ENCODE data around the gene PRKAG1. TPM values are rescaled to one million over a fixed set of nuclear protein-coding genes. Genes with fewer than 3 reads are reported as not detected.
A peak's percentile ranks its signal among the peaks of the same experiment; 100 is the strongest.
"Not testable (repeated sequence)": the region's sequence is repeated elsewhere in the genome, so short reads cannot be mapped to it uniquely, and the experiment has no call there.

The PRKAG1 gene
- total RNA-seq: 10 to 100 TPM; 49.5 to 91.6 (median 70.6) TPM
- polyA plus RNA-seq: 100 to 1,000 TPM in 1 of 3 donors, 10 to 100 TPM in 2; 67.5 to 105 (median 86.5) TPM
- long read RNA-seq, donor 1, transcript PRKAG1-206 (12 exons, 1,699 nt): major isoform, 11 of 17 reads
- long read RNA-seq, donor 1, partial matches to known transcripts: 2 of 17 reads
- long read RNA-seq, donor 1, other reads (novel, unspliced or antisense): 4 of 17 reads
- long read RNA-seq, donor 2, transcript PRKAG1-205 (11 exons, 1,531 nt): minor isoform, 10 of 67 reads
- long read RNA-seq, donor 2, transcript PRKAG1-206 (12 exons, 1,699 nt): major isoform, 33 of 67 reads
- long read RNA-seq, donor 2, partial matches to known transcripts: 7 of 67 reads
- long read RNA-seq, donor 2, other reads (novel, unspliced or antisense): 15 of 67 reads

DNA sequence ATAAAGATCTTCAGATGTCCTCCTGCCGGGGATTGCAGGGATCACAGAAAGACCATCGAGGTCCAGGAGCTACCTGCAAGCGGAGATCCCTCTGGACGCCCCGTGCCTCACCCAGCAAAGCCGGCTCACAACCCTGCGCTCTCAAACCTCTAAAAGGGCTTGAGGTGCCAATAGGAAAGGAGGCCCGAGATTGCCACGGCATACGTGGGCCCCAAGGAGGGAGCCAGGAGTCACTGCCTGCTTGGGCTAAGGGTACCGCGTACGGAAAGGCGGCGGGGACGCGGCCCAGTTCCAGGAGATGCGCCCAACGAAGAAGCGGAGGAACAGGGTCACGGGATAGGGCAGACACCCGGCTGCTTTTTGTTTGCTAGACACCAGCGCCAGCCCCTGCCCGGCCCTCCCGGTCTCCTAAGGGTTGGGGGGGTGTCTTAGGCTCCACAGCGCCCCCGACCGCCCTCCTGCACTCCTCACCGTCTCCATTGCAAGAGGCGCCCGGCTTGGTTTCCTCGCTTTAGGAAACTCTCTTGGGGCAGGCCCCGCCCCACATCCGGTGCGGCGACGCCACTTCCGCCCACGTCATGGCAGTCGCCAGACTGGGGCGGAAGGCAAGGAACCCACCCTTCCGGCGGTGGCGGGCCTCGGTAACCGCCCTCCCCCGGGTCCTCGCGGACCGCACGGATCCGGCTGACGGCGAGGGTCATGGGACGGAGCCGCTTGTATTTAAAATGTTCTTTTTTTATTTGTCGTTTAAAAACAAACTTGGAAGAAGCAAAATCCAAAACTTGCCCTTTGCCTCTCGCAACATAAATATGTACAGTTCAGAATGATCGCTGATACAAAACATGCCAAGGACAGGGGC, at the start of gene PRKAG1:
Gene PRKAG1 (minus strand): TSS at position 516 of the 859 bp plus-strand sequence. CDS start 36 bp downstream, at position 480.
- Histone ChIP-seq H3K27me3 (ENCODE audit: insufficient read depth in 3 of 3, low read length in 2 of 3) (no peaks in the 10 kb centered on the region), H3K4me3 (peak within 1 kb of the TSS; percentile 88), H3K4me1 (peaks cover 36% of the 10 kb centered on the region), H3K27ac (peak within 1 kb of the TSS; percentile 96), H3K36me3 (ENCODE audit: insufficient read depth in 1 of 2, low read depth in 1 of 2) (peaks cover 5 to 31% of the 10 kb centered on the region in 2 donors), H3K9me3 (no peaks in the 10 kb centered on the region)
- TF ChIP-seq, protein P1, sequence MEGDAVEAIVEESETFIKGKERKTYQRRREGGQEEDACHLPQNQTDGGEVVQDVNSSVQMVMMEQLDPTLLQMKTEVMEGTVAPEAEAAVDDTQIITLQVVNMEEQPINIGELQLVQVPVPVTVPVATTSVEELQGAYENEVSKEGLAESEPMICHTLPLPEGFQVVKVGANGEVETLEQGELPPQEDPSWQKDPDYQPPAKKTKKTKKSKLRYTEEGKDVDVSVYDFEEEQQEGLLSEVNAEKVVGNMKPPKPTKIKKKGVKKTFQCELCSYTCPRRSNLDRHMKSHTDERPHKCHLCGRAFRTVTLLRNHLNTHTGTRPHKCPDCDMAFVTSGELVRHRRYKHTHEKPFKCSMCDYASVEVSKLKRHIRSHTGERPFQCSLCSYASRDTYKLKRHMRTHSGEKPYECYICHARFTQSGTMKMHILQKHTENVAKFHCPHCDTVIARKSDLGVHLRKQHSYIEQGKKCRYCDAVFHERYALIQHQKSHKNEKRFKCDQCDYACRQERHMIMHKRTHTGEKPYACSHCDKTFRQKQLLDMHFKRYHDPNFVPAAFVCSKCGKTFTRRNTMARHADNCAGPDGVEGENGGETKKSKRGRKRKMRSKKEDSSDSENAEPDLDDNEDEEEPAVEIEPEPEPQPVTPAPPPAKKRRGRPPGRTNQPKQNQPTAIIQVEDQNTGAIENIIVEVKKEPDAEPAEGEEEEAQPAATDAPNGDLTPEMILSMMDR (IDR thresholded peaks at IDR 0.05): peak; percentile 42
- DNase-seq (peak; percentile 96 to 98), ATAC-seq (peak; percentile 89 to 93 (median 90))
- WGBS, 3 donors: 0% methylated on average over 57 to 59 of the region's 59 CpGs
- intact Hi-C loops (cut with DNase I): no loop called here

DNA sequence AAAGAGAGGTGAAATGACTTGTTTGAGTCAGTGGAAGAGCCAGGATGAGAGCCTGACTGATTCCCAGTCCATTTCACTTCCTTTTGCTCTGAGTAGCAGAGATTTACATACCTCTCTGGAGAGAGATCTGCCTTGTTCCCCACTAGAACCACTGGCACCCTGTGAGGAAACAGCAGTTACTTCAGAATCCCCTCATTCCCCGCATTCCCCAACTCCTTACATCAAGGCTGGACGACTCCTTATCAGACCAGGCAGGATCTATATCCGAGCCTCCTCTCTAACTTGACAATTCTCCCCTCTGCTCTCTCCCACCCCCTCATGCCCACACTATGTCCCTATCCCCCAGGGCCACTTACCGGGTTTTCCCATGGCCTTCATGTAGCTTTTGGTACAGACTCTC, 47.5 kb upstream of the PRKAG1 start:
- H3K27ac ChIP-seq: no peak overlapping the region
- no peaks in the 10 kb centered on the region for H3K9me3 ChIP-seq
- H3K36me3 ChIP-seq (ENCODE audit: insufficient read depth in 1 of 2, low read depth in 1 of 2): no peaks in the 10 kb centered on the region
- intact Hi-C loops (cut with DNase I): loop anchor here in 1 of 2 donors (10.0 kb wide), 1 partner anchor 169 kb away; no protein-coding TSS in a partner anchor
- no peak for DNase-seq
- WGBS, 3 donors: 76 to 80% (median 77%) methylated on average over 4 of the region's 4 CpGs
- TF ChIP-seq, protein P1 (IDR thresholded peaks at IDR 0.05): no peak
- H3K4me1 ChIP-seq: peaks cover 14% of the 10 kb centered on the region
- ATAC-seq: no peak
- no peak overlapping the region for H3K4me3 ChIP-seq
- H3K27me3 ChIP-seq (ENCODE audit: insufficient read depth in 3 of 3, low read length in 2 of 3): no peaks in the 10 kb centered on the region

DNA sequence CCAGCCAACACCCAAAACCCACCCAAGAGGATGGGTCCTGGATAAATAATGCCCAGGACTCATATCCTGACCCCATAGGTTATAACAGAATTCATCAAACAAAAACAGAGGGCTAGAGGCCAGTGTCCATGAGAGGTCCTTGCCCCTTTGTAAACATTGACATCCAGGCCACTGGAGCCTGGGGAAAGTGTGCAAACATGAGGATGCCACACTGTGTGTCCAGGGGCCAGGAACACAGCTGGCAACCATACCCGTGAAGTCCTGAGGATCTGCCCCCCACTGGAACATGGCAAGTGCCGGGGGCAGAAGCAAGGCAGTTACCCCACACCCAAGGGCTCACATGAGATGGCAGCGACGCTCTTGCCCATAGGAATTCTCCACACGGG, 46.2 kb upstream of the PRKAG1 start:
- Histone ChIP-seq H3K4me3 (no peak overlapping the region), H3K4me1 (peaks cover 8% of the 10 kb centered on the region), H3K9me3 (no peaks in the 10 kb centered on the region), H3K27me3 (ENCODE audit: insufficient read depth in 3 of 3, low read length in 2 of 3) (no peaks in the 10 kb centered on the region), H3K27ac (no peak overlapping the region), H3K36me3 (ENCODE audit: insufficient read depth in 1 of 2, low read depth in 1 of 2) (no peaks in the 10 kb centered on the region)
- TF ChIP-seq, protein P1 (IDR thresholded peaks at IDR 0.05): no peak
- intact Hi-C loops (cut with DNase I): loop anchor here (2.0 to 10.0 kb wide), 4 partner anchors 33 to 170 kb away; no protein-coding TSS in a partner anchor
- no peak for ATAC-seq
- WGBS, 3 donors: 87 to 91% (median 90%) methylated on average over 5 of the region's 5 CpGs
- no peak for DNase-seq

DNA sequence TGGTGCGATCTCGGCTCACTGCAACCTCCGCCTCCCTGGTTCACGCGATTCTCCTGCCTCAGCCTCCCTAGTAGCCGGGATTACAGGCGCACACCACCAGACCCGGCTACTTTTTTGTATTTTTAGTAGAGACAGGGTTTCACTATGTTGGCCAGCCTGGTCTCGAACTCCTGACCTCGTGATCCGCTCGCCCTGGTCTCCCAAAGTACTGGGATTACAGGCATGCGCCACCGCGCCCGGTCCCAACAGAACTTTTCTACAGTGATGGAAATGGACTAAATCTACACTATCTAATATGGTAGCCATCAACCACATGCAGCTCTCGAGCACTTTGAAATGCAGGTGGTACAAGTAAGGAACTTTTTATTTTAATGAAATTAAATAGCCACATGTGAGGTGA, 43.3 kb upstream of the PRKAG1 start:
- intact Hi-C loops (cut with DNase I): loop anchor here (5.0 to 10.0 kb wide), 3 partner anchors 35 to 173 kb away; no protein-coding TSS in a partner anchor
- 89 to 94% (median 89%) methylated on average over 17 of the region's 17 CpGs for WGBS, 3 donors
- Histone ChIP-seq H3K4me1 (peaks cover 16% of the 10 kb centered on the region), H3K4me3 (peak overlapping the region; percentile 99)
- not testable (repeated sequence) for H3K36me3 ChIP-seq (ENCODE audit: insufficient read depth in 1 of 2, low read depth in 1 of 2); H3K9me3 ChIP-seq; ATAC-seq; H3K27me3 ChIP-seq (ENCODE audit: insufficient read depth in 3 of 3, low read length in 2 of 3); H3K27ac ChIP-seq; DNase-seq
